Large intestine (tissue), 3 donors: ENCODE data around the gene MVK. TPM values are rescaled to one million over a fixed set of nuclear protein-coding genes. Genes with fewer than 3 reads are reported as not detected.

Experiments used
- DNase-seq, 2 donors: peaks; one replicate each; pipeline versions ENCODE4 v3.0.0 to v3.0.0-alpha.2; 2013
- H3K27ac ChIP-seq: one replicate; pipeline ENCODE4 v1.5.1; 2013; ENCODE audit warnings: low read length
- H3K27me3 ChIP-seq: 2 replicates; pipeline ENCODE4 v1.6.1; 2013; ENCODE audit warnings: low read length; ENCODE audit not compliant: control insufficient read depth, insufficient read depth
- H3K36me3 ChIP-seq: 2 replicates; pipeline ENCODE4 v1.6.1; 2013; ENCODE audit warnings: low read length; ENCODE audit not compliant: control insufficient read depth, insufficient read depth
- H3K4me1 ChIP-seq: one replicate; pipeline ENCODE4 v1.6.1; 2013; ENCODE audit warnings: low read length; ENCODE audit not compliant: control insufficient read depth, insufficient read depth
- H3K4me3 ChIP-seq: one replicate; pipeline ENCODE4 v1.5.1; 2013; ENCODE audit warnings: low read length
- H3K9me3 ChIP-seq: one replicate; pipeline ENCODE4 v1.6.1; 2013; ENCODE audit warnings: mild to moderate bottlenecking, low read depth, low read length, moderate library complexity; ENCODE audit not compliant: control insufficient read depth
- WGBS: methylation state at CpG from one replicate; pipeline ENCODE4 v1.1.5; 2013; ENCODE audit warnings: low lambda C conversion rate; ENCODE audit not compliant: insufficient coverage; 5-methylcytosine and 5-hydroxymethylcytosine counted together
- polyA plus RNA-seq: library from polyadenylated mRNA; unstranded; fragments of 120-200 nt; gene quantifications from one replicate; pipeline ENCODE4 v1.2.1, GENCODE V29; 2013

The MVK gene
- polyA plus RNA-seq, 1 donor = 15.8 TPM

DNA sequence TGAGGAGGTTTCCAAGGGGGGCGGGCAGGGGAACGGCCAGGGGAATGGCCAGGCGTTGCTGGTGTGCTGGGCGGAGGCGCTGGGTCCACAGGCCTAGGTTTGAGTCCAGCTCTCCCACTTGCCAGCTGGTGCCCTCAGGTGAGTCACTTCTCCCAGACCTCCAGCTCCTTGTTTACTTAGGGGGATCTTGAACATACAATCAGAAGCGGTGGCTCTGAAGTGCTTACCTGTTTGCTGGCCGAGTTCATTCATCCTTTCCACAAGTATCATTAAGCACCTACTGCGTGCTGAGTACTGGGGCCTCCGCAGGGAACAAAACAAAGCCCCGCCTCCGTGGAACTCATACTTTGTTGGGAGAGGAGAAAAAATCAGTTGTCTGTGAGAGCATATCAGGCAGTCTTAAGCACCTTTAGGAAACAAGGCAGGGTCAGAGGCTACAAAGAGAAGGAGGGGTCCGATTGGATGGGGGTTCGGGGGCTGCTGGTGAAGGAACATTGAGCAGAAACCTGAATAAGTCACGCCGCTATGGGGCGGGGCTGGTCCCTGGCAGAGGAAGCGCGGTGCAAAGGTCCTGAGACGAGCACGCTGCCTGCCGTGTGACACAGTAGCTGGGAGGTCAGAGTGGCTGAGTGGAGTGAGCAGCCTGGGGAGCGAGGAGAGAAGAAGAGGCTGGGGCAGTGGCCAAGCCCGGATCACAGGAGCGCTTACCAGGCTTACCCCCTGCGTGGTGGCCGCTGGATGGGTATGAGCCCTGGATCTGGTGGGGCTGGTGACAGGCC, 15.1 kb downstream of the MVK start:
- H3K4me1 ChIP-seq = peaks cover 8% of the 10 kb centered on the region
- H3K4me3 ChIP-seq = no peak overlapping the region
- no peaks in the 10 kb centered on the region for H3K9me3 ChIP-seq
- H3K27me3 ChIP-seq = no peaks in the 10 kb centered on the region
- peaks cover 51% of the 10 kb centered on the region for H3K36me3 ChIP-seq
- H3K27ac ChIP-seq = no peak overlapping the region
- DNase-seq = peak; percentile 40 to 79
- WGBS = no CpG with 5 or more reads among the region's 26 CpGs

DNA sequence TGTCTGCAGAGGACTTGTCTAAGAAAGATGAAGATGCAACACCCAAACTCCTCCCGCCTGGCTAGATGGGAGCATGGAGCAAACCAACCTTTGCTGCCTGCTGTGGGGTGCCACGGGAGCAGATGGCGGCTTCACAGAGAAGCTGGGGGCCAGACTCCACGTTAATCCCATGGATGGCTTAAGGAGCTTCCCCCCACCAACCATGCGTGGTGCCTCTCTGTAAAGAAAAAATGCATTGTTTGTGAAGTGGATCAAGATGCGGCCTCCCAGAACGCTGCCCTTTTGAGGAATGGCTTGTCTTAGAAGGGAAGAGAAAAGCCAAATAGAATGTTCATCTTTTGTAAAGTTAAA, 15.6 kb downstream of the MVK start:
- peaks cover 49% of the 10 kb centered on the region for H3K36me3 ChIP-seq
- WGBS = 91% methylated on average over 4 of the region's 7 CpGs
- H3K4me3 ChIP-seq = no peak overlapping the region
- peaks cover 8% of the 10 kb centered on the region for H3K4me1 ChIP-seq
- no peaks in the 10 kb centered on the region for H3K9me3 ChIP-seq
- H3K27me3 ChIP-seq = no peaks in the 10 kb centered on the region
- H3K27ac ChIP-seq = no peak overlapping the region
- DNase-seq = no peak

DNA sequence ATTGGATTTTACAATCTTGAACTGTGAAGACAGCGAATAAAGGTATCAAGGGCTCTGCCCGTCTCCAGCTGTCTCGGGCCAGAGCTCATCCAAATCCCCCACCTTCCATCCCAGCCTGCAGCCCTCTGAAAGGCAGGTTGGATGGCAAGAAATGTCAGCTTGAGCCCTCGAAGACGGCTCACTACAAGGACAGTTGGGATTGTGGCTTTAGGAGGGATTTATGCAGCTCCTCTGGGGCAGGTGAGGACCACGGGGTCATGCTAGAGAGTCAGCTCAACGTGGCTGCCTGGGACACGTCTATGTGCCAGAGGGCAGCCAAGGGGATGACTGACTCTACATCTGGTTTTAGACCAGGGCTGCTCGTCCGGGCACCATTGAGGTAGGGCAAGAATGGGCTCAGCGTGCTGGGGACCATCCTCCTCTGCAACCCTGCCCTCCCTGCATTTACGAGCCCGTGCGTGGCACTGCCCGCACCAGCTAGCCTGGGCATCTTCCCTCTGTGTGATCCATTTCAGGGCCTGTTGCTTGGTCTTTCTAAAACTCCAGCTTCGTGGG, 16.2 kb downstream of the MVK start:
- Histone ChIP-seq H3K4me1 (peaks cover 8% of the 10 kb centered on the region), H3K36me3 (peaks cover 53% of the 10 kb centered on the region), H3K9me3 (no peaks in the 10 kb centered on the region), H3K27me3 (no peaks in the 10 kb centered on the region), H3K27ac (no peak overlapping the region), H3K4me3 (no peak overlapping the region)
- no CpG with 5 or more reads among the region's 16 CpGs for WGBS
- DNase-seq = no peak

DNA sequence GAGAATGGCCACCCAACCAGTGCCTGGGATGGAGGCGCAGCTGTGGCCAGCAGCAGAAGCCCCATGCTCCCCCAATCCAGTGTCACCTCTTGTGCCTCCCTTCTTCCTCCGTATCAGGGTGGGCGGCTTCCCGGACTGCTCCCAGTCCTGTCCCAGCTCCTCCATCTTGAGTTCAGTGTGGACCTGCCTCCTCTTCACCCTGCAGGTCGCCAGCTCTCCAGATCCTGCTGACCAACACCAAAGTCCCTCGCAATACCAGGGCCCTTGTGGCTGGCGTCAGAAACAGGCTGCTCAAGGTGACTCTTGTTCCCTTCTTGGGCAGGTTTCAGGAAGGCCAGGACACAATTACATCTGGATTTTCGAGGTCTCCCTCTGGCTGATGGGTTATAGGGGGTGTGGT, 17.0 kb downstream of the MVK start:
- no CpG with 5 or more reads among the region's 8 CpGs for WGBS
- H3K4me3 ChIP-seq = no peak overlapping the region
- no peak overlapping the region for H3K27ac ChIP-seq
- no peaks in the 10 kb centered on the region for H3K9me3 ChIP-seq
- H3K4me1 ChIP-seq = peaks cover 8% of the 10 kb centered on the region
- no peak for DNase-seq
- H3K27me3 ChIP-seq = no peaks in the 10 kb centered on the region
- H3K36me3 ChIP-seq = peaks cover 52% of the 10 kb centered on the region

DNA sequence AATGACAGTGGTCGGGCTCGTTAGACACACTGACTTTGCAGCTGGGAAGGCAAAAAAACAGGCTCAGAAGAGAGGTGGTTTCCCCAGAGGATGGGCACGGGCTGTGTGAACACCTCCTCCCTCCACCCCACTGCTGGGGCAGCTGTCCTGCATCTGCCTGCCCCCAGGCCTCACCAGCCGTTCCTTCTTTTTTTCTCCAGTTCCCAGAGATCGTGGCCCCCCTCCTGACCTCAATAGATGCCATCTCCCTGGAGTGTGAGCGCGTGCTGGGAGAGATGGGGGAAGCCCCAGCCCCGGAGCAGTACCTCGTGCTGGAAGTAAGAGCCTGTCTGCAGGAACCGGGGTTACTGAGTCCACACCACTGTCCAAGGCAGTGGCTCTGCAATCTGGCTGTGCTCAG, 17.4 kb downstream of the MVK start:
- no peaks in the 10 kb centered on the region for H3K27me3 ChIP-seq
- no CpG with 5 or more reads among the region's 10 CpGs for WGBS
- DNase-seq = no peak
- no peak overlapping the region for H3K4me3 ChIP-seq
- H3K4me1 ChIP-seq = peaks cover 8% of the 10 kb centered on the region
- peaks cover 52% of the 10 kb centered on the region for H3K36me3 ChIP-seq
- no peak overlapping the region for H3K27ac ChIP-seq
- H3K9me3 ChIP-seq = no peaks in the 10 kb centered on the region

DNA sequence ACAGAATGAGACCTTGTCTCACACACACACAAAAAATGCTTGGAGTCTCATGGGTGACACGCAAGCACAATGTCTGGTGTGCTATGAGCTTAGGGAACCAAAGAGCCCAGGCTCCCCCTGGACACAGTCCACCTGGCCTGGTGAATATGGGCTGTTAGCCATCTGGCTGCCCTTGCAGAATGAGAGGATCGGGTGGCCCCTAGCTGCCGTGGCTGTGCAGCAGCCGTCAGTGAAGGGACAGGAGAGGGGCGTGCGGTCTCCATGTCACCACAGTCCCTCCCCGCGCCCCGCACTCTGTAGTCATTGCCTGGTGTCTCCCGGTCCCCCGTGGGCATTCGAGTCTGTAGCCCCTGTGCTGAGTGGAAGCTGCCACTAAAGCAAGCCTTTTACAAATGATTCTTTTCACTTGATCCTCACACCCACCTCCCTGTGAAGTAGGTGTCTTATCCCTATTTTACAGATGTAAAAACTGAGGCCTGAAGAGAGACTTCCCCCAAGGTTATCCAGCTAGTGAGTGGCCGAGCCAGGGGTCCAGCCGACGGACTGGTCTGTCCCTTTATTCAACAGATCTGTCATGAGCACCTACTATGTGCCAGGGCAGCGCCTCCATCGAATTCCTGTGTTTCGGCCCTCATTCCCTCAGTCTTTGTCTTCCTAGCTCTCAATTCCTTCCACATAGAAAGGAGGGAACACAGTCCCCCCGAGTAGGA, 18.8 kb downstream of the MVK start:
- Histone ChIP-seq H3K9me3 (no peaks in the 10 kb centered on the region), H3K27ac (no peak overlapping the region), H3K4me1 (peaks cover 8% of the 10 kb centered on the region), H3K27me3 (no peaks in the 10 kb centered on the region), H3K36me3 (peaks cover 54% of the 10 kb centered on the region), H3K4me3 (no peak overlapping the region)
- no peak for DNase-seq
- WGBS = 100% methylated on average over 1 of the region's 19 CpGs

DNA sequence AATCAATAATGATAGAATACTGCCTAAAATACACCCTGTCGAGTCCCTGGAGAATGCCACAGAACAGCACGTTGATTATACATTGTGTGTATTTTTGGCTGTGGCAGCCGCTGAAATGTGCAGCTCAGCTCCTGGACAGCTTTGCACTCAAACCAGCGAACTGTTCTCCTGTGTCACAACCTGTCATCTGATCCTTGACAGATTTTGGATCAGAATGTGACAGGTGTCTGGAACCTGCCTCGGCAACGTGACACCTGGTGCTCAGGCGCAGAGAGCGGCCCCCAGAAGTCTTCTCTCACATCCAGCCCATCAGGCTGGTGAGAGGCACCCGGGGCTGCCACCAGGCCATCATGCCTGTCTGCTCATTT, 19.3 kb downstream of the MVK start:
- H3K27ac ChIP-seq = no peak overlapping the region
- peaks cover 11% of the 10 kb centered on the region for H3K4me1 ChIP-seq
- no peaks in the 10 kb centered on the region for H3K9me3 ChIP-seq
- H3K36me3 ChIP-seq = peaks cover 48% of the 10 kb centered on the region
- H3K27me3 ChIP-seq = no peaks in the 10 kb centered on the region
- WGBS = no CpG with 5 or more reads among the region's 9 CpGs
- no peak for DNase-seq
- H3K4me3 ChIP-seq = no peak overlapping the region

DNA sequence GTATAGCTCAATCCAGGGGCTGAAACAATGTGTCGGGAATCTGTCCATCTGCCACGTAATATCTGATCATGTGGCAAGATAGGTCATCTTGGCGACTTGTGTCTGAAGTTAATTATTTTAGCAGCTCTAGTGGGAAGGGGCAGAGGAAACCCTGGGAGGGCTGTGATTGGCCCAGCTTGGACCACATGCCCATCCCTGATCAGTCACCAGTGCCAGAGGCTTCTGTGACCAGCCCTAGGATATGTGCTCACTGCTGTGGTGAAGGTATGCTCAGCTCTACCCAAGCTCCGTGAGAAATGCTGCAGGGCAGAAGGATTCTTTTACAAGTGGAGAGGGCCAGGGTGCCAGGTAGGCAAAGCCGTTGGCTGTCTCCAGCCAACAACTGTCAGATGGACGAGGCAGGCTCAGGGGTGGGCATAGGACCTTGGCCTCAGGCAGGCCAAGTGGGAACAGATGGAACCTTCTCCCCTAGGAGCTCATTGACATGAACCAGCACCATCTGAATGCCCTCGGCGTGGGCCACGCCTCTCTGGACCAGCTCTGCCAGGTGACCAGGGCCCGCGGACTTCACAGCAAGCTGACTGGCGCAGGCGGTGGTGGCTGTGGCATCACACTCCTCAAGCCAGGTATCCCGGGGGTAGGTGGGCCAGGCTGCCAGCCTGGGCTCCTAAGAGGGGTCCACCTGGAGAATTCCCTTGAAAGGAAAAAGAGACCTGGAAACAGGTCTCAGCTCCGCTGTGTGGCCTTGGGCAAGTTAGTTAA, 21.1 kb downstream of the MVK start:
- H3K27ac ChIP-seq = no peak overlapping the region
- H3K4me1 ChIP-seq = peaks cover 10% of the 10 kb centered on the region
- no CpG with 5 or more reads among the region's 15 CpGs for WGBS
- DNase-seq = no peak
- H3K27me3 ChIP-seq = no peaks in the 10 kb centered on the region
- peaks cover 45% of the 10 kb centered on the region for H3K36me3 ChIP-seq
- no peaks in the 10 kb centered on the region for H3K9me3 ChIP-seq
- no peak overlapping the region for H3K4me3 ChIP-seq

DNA sequence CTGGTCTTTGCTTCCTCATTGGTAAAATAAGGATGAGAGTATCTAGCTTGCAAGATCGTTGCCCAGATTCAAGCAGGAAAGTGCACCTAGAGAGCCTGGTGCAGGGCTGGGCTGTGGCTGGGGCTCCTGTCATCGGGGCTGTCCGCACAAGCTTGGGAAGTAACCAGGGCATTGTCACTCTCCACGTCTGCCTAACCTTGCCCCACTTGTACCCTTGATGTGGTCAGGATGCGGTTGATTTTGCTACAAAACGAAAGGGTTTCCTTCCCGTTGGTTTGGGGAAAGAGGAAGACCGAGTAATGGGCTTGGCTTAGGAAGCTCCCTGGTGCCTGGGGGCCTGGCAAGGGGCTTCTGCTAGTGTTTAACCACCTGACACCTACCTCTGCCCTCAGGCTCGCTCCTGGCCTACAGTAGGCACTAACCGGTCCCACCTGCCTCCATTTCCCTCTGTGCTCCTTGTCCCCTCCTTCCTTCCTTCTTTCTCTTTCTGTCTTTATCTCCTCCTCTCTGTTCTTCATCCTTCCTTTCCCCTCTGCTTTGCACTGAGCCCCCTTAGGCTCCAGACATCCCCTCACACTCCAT, 21.8 kb downstream of the MVK start:
- H3K27ac ChIP-seq = no peak overlapping the region
- 88% methylated on average over 1 of the region's 10 CpGs for WGBS
- H3K27me3 ChIP-seq = no peaks in the 10 kb centered on the region
- peaks cover 10% of the 10 kb centered on the region for H3K4me1 ChIP-seq
- DNase-seq = no peak
- no peaks in the 10 kb centered on the region for H3K9me3 ChIP-seq
- peaks cover 45% of the 10 kb centered on the region for H3K36me3 ChIP-seq
- no peak overlapping the region for H3K4me3 ChIP-seq
